Stimulated activated naive CD8-positive, alpha-beta T cell treated with anti-CD3 and anti-CD28 coated beads, Interleukin-15, amount 100 ng/mL, for 72 hours (primary cell): ENCODE measurements around the gene SPAM1.

Source experiments
- ATAC-seq: fragments of 150-1000 bp; cut with Tn5 transposase; 2 replicates; pipeline ENCODE4 v1.10.0; 2021; ENCODE audit warnings: mild to moderate bottlenecking, moderate library complexity
- DNase-seq, 2 donors: peaks; one replicate each; pipeline ENCODE4 v3.0.0; 2021 to 2022
- H3K27ac Mint-ChIP-seq, 2 donors: one replicate each; pipeline ENCODE4 v1.8.0; 2022; ENCODE audit warnings: mild to moderate bottlenecking in 2 of 2, mixed read lengths in 2 of 2, moderate library complexity in 2 of 2
- H3K27me3 Mint-ChIP-seq: one replicate; pipeline ENCODE4 v1.8.0; 2022; ENCODE audit warnings: mixed read lengths
- H3K4me1 Mint-ChIP-seq: one replicate; pipeline ENCODE4 v1.8.0; 2022; ENCODE audit warnings: mild to moderate bottlenecking, mixed read lengths
- H3K4me3 Mint-ChIP-seq, 2 donors: one replicate each; pipeline ENCODE4 v1.8.0; 2022; ENCODE audit warnings: mild to moderate bottlenecking in 2 of 2, mixed read lengths in 2 of 2, moderate library complexity in 1 of 2
- H3K9me3 Mint-ChIP-seq, 2 donors: one replicate each; pipeline ENCODE4 v1.8.0; 2022; ENCODE audit warnings: mixed read lengths in 2 of 2

Gene SPAM1

GRCh38 chr7:123936388-123936787 lies 11.3 kb downstream of the SPAM1 start:
- Mint-ChIP-seq H3K27me3 (peaks cover 12% of the 10 kb centered on the region), H3K9me3 (peaks cover 5 to 7% of the 10 kb centered on the region in 2 donors)
- no peak for ATAC-seq

GRCh38 chr7:123939784-123940183 lies 14.7 kb downstream of the SPAM1 start:
- no peaks in the 10 kb centered on the region for H3K4me1 Mint-ChIP-seq
- ATAC-seq (no peak), DNase-seq (no peak)
- no peak overlapping the region for H3K27ac Mint-ChIP-seq
- peaks cover 16% of the 10 kb centered on the region for H3K27me3 Mint-ChIP-seq
- no peak overlapping the region for H3K4me3 Mint-ChIP-seq
- peaks cover 5 to 7% of the 10 kb centered on the region in 2 donors for H3K9me3 Mint-ChIP-seq

More at GRCh38 chr7:123936388-123936787, 11.3 kb downstream of the SPAM1 start:
- DNase-seq = no peak
- H3K4me1 Mint-ChIP-seq = no peaks in the 10 kb centered on the region
- no peak overlapping the region for H3K4me3 Mint-ChIP-seq
- no peak overlapping the region for H3K27ac Mint-ChIP-seq

- H3K9me3 Mint-ChIP-seq = no peaks in the 10 kb centered on the region
- no peak for DNase-seq
- no peaks in the 10 kb centered on the region for H3K4me1 Mint-ChIP-seq
- no peak for ATAC-seq
- H3K27me3 Mint-ChIP-seq = peaks cover 16% of the 10 kb centered on the region
- no peak overlapping the region for H3K4me3 Mint-ChIP-seq
- H3K27ac Mint-ChIP-seq = no peak overlapping the region
Measured at GRCh38 chr7:123941391-123942180, 16.5 kb downstream of the SPAM1 start.

GRCh38 chr7:123944395-123944794 lies 19.4 kb downstream of the SPAM1 start:
- Mint-ChIP-seq H3K27me3 (peaks cover 16% of the 10 kb centered on the region), H3K9me3 (no peaks in the 10 kb centered on the region), H3K27ac (no peak overlapping the region), H3K4me3 (no peak overlapping the region), H3K4me1 (no peaks in the 10 kb centered on the region)
- ATAC-seq (no peak), DNase-seq (no peak)

GRCh38 chr7:123945938-123946337 lies 20.9 kb downstream of the SPAM1 start:
- Mint-ChIP-seq H3K4me3 (no peak overlapping the region), H3K4me1 (no peaks in the 10 kb centered on the region), H3K27ac (no peak overlapping the region), H3K27me3 (peaks cover 14% of the 10 kb centered on the region), H3K9me3 (peaks cover 0 to 2% of the 10 kb centered on the region in 2 donors)
- no peak for ATAC-seq
- DNase-seq = no peak

- no peak overlapping the region for H3K27ac Mint-ChIP-seq
- H3K27me3 Mint-ChIP-seq = peaks cover 10% of the 10 kb centered on the region
- ATAC-seq (no peak), DNase-seq (no peak)
- no peaks in the 10 kb centered on the region for H3K4me1 Mint-ChIP-seq
- H3K9me3 Mint-ChIP-seq = peaks cover 0 to 6% of the 10 kb centered on the region in 2 donors
- H3K4me3 Mint-ChIP-seq = no peak overlapping the region
Measured at GRCh38 chr7:123948136-123948535, 23.1 kb downstream of the SPAM1 start.

- H3K27ac Mint-ChIP-seq = no peak overlapping the region
- no peak for DNase-seq
- no peaks in the 10 kb centered on the region for H3K4me1 Mint-ChIP-seq
- H3K4me3 Mint-ChIP-seq = no peak overlapping the region
- ATAC-seq = no peak
- no peaks in the 10 kb centered on the region for H3K27me3 Mint-ChIP-seq
- peaks cover 0 to 13% of the 10 kb centered on the region in 2 donors for H3K9me3 Mint-ChIP-seq
Measured at GRCh38 chr7:123958186-123958703, 33.2 kb downstream of the SPAM1 start.

GRCh38 chr7:123961771-123962170 lies 36.7 kb downstream of the SPAM1 start:
- Mint-ChIP-seq H3K27me3 (no peaks in the 10 kb centered on the region), H3K4me3 (no peak overlapping the region), H3K4me1 (no peaks in the 10 kb centered on the region), H3K27ac (no peak overlapping the region), H3K9me3 (peaks cover 0 to 13% of the 10 kb centered on the region in 2 donors)
- ATAC-seq (no peak), DNase-seq (no peak)

- no peak for ATAC-seq
- H3K4me1 Mint-ChIP-seq = no peaks in the 10 kb centered on the region
- no peak for DNase-seq
- H3K9me3 Mint-ChIP-seq = peaks cover 0 to 3% of the 10 kb centered on the region in 2 donors
- H3K4me3 Mint-ChIP-seq = no peak overlapping the region
- no peaks in the 10 kb centered on the region for H3K27me3 Mint-ChIP-seq
- H3K27ac Mint-ChIP-seq = no peak overlapping the region
Measured at GRCh38 chr7:123966936-123967335, 41.9 kb downstream of the SPAM1 start.

GRCh38 chr7:123972045-123972444 lies 47.0 kb downstream of the SPAM1 start:
- no peaks in the 10 kb centered on the region for H3K4me1 Mint-ChIP-seq
- no peaks in the 10 kb centered on the region for H3K27me3 Mint-ChIP-seq

GRCh38 chr7:123972831-123973230 lies 47.8 kb downstream of the SPAM1 start:
- H3K27ac Mint-ChIP-seq = no peak overlapping the region
- H3K4me3 Mint-ChIP-seq = no peak overlapping the region
- no peaks in the 10 kb centered on the region for H3K4me1 Mint-ChIP-seq
- no peak for DNase-seq
- no peak for ATAC-seq
- no peaks in the 10 kb centered on the region for H3K27me3 Mint-ChIP-seq
- H3K9me3 Mint-ChIP-seq = peaks cover 3 to 5% of the 10 kb centered on the region in 2 donors

More at GRCh38 chr7:123972045-123972444, 47.0 kb downstream of the SPAM1 start:
- Mint-ChIP-seq H3K4me3 (no peak overlapping the region), H3K9me3 (peaks cover 3 to 5% of the 10 kb centered on the region in 2 donors), H3K27ac (no peak overlapping the region)
- no peak for DNase-seq
- ATAC-seq = no peak

GRCh38 chr7:123974326-123974908 lies 49.4 kb downstream of the SPAM1 start:
- no peak for ATAC-seq
- H3K27me3 Mint-ChIP-seq = no peaks in the 10 kb centered on the region
- no peaks in the 10 kb centered on the region for H3K4me1 Mint-ChIP-seq
- H3K27ac Mint-ChIP-seq = no peak overlapping the region
- no peak for DNase-seq
- H3K4me3 Mint-ChIP-seq = no peak overlapping the region
- H3K9me3 Mint-ChIP-seq = peaks cover 3 to 5% of the 10 kb centered on the region in 2 donors

GRCh38 chr7:123975084-123975483 lies 50.0 kb downstream of the SPAM1 start:
- H3K27ac Mint-ChIP-seq = no peak overlapping the region
- no peak overlapping the region for H3K4me3 Mint-ChIP-seq
- no peak for ATAC-seq
- H3K9me3 Mint-ChIP-seq = peaks cover 3 to 5% of the 10 kb centered on the region in 2 donors
- no peaks in the 10 kb centered on the region for H3K4me1 Mint-ChIP-seq
- DNase-seq = no peak
- no peaks in the 10 kb centered on the region for H3K27me3 Mint-ChIP-seq

- Mint-ChIP-seq H3K27ac (no peak overlapping the region), H3K9me3 (peaks cover 2 to 5% of the 10 kb centered on the region in 2 donors), H3K4me3 (no peak overlapping the region), H3K4me1 (no peaks in the 10 kb centered on the region), H3K27me3 (no peaks in the 10 kb centered on the region)
- ATAC-seq (no peak), DNase-seq (no peak)
Measured at GRCh38 chr7:123977081-123977480, 52.0 kb downstream of the SPAM1 start.

- no peak overlapping the region for H3K4me3 Mint-ChIP-seq
- peaks cover 5 to 6% of the 10 kb centered on the region in 2 donors for H3K9me3 Mint-ChIP-seq
- H3K27me3 Mint-ChIP-seq = no peaks in the 10 kb centered on the region
- no peaks in the 10 kb centered on the region for H3K4me1 Mint-ChIP-seq
- H3K27ac Mint-ChIP-seq = no peak overlapping the region
- DNase-seq (no peak), ATAC-seq (no peak)
Measured at GRCh38 chr7:123979876-123980275, 54.8 kb downstream of the SPAM1 start.

GRCh38 chr7:123987445-123987844 lies 62.4 kb downstream of the SPAM1 start:
- no peak for ATAC-seq
- H3K27ac Mint-ChIP-seq = no peak overlapping the region
- H3K9me3 Mint-ChIP-seq = peaks cover 0 to under 1% of the 10 kb centered on the region in 2 donors
- no peaks in the 10 kb centered on the region for H3K4me1 Mint-ChIP-seq
- no peaks in the 10 kb centered on the region for H3K27me3 Mint-ChIP-seq
- no peak overlapping the region for H3K4me3 Mint-ChIP-seq
- DNase-seq = no peak
